ENCODE measurements around the gene ABCA9. TPM values are rescaled to one million over a fixed set of nuclear protein-coding genes. Genes with fewer than 3 reads are reported as not detected.
"Not testable (repeated sequence)": the region's sequence is repeated elsewhere in the genome, so short reads cannot be mapped to it uniquely, and the experiment has no call there.

ABCA9 gene
- total RNA-seq, 1 experiment from 2014 or later = not detected

- ChIA-PET CTCF (no interaction called here), POLR2A (ENCODE audit: unreplicated experiment) (interaction anchor here (0.7 kb wide), 1 partner anchor 105 kb away, joined by 3 read pairs; no protein-coding TSS in a partner anchor)
- peak; percentile 50 for DNase-seq
- Histone ChIP-seq H4K20me1 (ENCODE audit: low read length) (no peaks in the 10 kb centered on the region), H3K9ac (ENCODE audit: low read length) (no peak overlapping the region), H2AFZ (ENCODE audit: low read length) (no peak overlapping the region), H3K4me1 (ENCODE audit: insufficient read depth, low read length) (no peaks in the 10 kb centered on the region), H3K36me3 (ENCODE audit: low read depth, low read length) (no peaks in the 10 kb centered on the region), H3F3A (ENCODE audit: low read length, unreplicated experiment) (no peaks in the 10 kb centered on the region), H3K4me2 (ENCODE audit: low read length) (no peak overlapping the region), H3K27me3 (ENCODE audit: low read length) (peaks cover 22% of the 10 kb centered on the region), H3K79me2 (ENCODE audit: low read length) (no peaks in the 10 kb centered on the region), H3K4me3 (ENCODE audit: low read length) (no peak overlapping the region), H3K9me3 (ENCODE audit: low read length) (no peaks in the 10 kb centered on the region), H3K9me2 (replicated peaks; ENCODE audit: low read length) (no peaks in the 10 kb centered on the region), H3K27ac (ENCODE audit: low read length) (no peak overlapping the region)
- no TSS peak for BruUV-seq (replicated peaks)
- ATAC-seq = peak; percentile 35; the same call in 1 of the 2 replicates
- intact Hi-C loops (cut with micrococcal nuclease) = no loop called here
- TF ChIP-seq, protein P1, sequence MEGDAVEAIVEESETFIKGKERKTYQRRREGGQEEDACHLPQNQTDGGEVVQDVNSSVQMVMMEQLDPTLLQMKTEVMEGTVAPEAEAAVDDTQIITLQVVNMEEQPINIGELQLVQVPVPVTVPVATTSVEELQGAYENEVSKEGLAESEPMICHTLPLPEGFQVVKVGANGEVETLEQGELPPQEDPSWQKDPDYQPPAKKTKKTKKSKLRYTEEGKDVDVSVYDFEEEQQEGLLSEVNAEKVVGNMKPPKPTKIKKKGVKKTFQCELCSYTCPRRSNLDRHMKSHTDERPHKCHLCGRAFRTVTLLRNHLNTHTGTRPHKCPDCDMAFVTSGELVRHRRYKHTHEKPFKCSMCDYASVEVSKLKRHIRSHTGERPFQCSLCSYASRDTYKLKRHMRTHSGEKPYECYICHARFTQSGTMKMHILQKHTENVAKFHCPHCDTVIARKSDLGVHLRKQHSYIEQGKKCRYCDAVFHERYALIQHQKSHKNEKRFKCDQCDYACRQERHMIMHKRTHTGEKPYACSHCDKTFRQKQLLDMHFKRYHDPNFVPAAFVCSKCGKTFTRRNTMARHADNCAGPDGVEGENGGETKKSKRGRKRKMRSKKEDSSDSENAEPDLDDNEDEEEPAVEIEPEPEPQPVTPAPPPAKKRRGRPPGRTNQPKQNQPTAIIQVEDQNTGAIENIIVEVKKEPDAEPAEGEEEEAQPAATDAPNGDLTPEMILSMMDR (conservative IDR thresholded peaks at IDR 0.05; ENCODE audit: low read depth, low read length) = no peak
- TF ChIP-seq EZH2 (IDR thresholded peaks at IDR 0.05; ENCODE audit: low read length, unreplicated experiment) (no peak), EZH2phosphoT487 (IDR thresholded peaks at IDR 0.05; ENCODE audit: borderline replicate concordance, low read length) (no peak)
Observed at GRCh38 chr17:69012895-69013805, 47.6 kb downstream of the ABCA9 start.

DNA sequence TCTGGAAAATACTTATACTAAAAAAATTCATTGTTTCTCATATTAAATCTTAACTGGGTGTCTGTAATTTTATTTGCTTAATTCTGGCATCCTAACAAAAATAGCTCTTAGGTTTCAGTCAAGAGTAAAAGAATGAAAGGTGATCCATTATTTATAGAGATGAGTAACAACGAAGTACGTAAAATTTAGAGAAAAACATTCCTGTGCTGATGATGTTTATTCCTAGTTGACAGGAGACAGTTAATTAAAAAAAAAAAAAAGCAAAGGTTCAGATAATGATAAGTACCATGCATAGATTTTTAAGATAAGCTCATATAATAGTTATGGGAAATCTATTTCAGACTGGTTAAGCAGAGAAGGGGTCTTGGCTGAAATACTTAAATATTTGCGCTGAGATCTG lies 50.8 kb downstream of the ABCA9 start:
- ATAC-seq = no peak
- no peak overlapping the region for H2AFZ ChIP-seq (ENCODE audit: low read length)
- no peaks in the 10 kb centered on the region for H3K4me1 ChIP-seq (ENCODE audit: insufficient read depth, low read length)
- no peaks in the 10 kb centered on the region for H3K36me3 ChIP-seq (ENCODE audit: low read depth, low read length)
- TF ChIP-seq, protein P1 (conservative IDR thresholded peaks at IDR 0.05; ENCODE audit: low read depth, low read length) = no peak
- TF ChIP-seq EZH2 (IDR thresholded peaks at IDR 0.05; ENCODE audit: low read length, unreplicated experiment) = no peak
- TF ChIP-seq EZH2phosphoT487 (IDR thresholded peaks at IDR 0.05; ENCODE audit: borderline replicate concordance, low read length) = no peak
- POLR2A ChIA-PET (ENCODE audit: unreplicated experiment) = no interaction called here
- no peaks in the 10 kb centered on the region for H3K9me3 ChIP-seq (ENCODE audit: low read length)
- no peaks in the 10 kb centered on the region for H4K20me1 ChIP-seq (ENCODE audit: low read length)
- no peak overlapping the region for H3K4me2 ChIP-seq (ENCODE audit: low read length)
- H3F3A ChIP-seq (ENCODE audit: low read length, unreplicated experiment) = no peaks in the 10 kb centered on the region
- intact Hi-C loops (cut with micrococcal nuclease) = no loop called here
- no peak overlapping the region for H3K9ac ChIP-seq (ENCODE audit: low read length)
- CTCF ChIA-PET = no interaction called here
- H3K79me2 ChIP-seq (ENCODE audit: low read length) = no peaks in the 10 kb centered on the region
- peaks cover 38% of the 10 kb centered on the region for H3K27me3 ChIP-seq (ENCODE audit: low read length)
- H3K27ac ChIP-seq (ENCODE audit: low read length) = no peak overlapping the region
- BruUV-seq (replicated peaks) = no TSS peak
- no peaks in the 10 kb centered on the region for H3K9me2 ChIP-seq (replicated peaks; ENCODE audit: low read length)
- no peak overlapping the region for H3K4me3 ChIP-seq (ENCODE audit: low read length)
- DNase-seq = no peak

GRCh38 chr17:69004759-69005158 lies 56.0 kb downstream of the ABCA9 start:
- H3K9me3 ChIP-seq (ENCODE audit: low read length); DNase-seq; H2AFZ ChIP-seq (ENCODE audit: low read length); CTCF ChIA-PET; H3K4me1 ChIP-seq (ENCODE audit: insufficient read depth, low read length); intact Hi-C loops (cut with micrococcal nuclease); H3K9ac ChIP-seq (ENCODE audit: low read length); H4K20me1 ChIP-seq (ENCODE audit: low read length); H3F3A ChIP-seq (ENCODE audit: low read length, unreplicated experiment); ATAC-seq; H3K9me2 ChIP-seq (replicated peaks; ENCODE audit: low read length); BruUV-seq (replicated peaks); H3K4me2 ChIP-seq (ENCODE audit: low read length); H3K36me3 ChIP-seq (ENCODE audit: low read depth, low read length); POLR2A ChIA-PET (ENCODE audit: unreplicated experiment); H3K4me3 ChIP-seq (ENCODE audit: low read length); H3K79me2 ChIP-seq (ENCODE audit: low read length); H3K27ac ChIP-seq (ENCODE audit: low read length): not testable (repeated sequence)
- H3K27me3 ChIP-seq (ENCODE audit: low read length) = peaks cover 38% of the 10 kb centered on the region

DNA sequence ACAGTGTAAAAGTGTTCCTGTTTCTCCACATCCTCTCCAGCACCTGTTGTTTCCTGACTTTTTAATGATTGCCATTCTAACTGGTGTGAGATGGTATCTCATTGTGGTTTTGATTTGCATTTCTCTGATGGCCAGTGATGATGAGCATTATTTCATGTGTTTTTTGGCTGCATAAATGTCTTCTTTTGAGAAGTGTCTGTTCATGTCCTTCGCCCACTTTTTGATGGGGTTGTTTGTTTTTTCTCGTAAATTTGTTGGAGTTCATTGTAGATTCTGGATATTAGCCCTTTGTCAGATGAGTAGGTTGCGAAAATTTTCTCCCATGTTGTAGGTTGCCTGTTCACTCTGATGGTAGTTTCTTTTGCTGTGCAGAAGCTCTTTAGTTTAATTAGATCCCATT lies 61.0 kb downstream of the ABCA9 start:
- H3K4me2 ChIP-seq (ENCODE audit: low read length); H3K9me2 ChIP-seq (replicated peaks; ENCODE audit: low read length); H3F3A ChIP-seq (ENCODE audit: low read length, unreplicated experiment); intact Hi-C loops (cut with micrococcal nuclease); BruUV-seq (replicated peaks); H2AFZ ChIP-seq (ENCODE audit: low read length); H3K4me3 ChIP-seq (ENCODE audit: low read length); DNase-seq; CTCF ChIA-PET; ATAC-seq; H3K27ac ChIP-seq (ENCODE audit: low read length); H3K27me3 ChIP-seq (ENCODE audit: low read length); H4K20me1 ChIP-seq (ENCODE audit: low read length); H3K36me3 ChIP-seq (ENCODE audit: low read depth, low read length); POLR2A ChIA-PET (ENCODE audit: unreplicated experiment); H3K9ac ChIP-seq (ENCODE audit: low read length); H3K79me2 ChIP-seq (ENCODE audit: low read length); H3K9me3 ChIP-seq (ENCODE audit: low read length); H3K4me1 ChIP-seq (ENCODE audit: insufficient read depth, low read length): not testable (repeated sequence)

Data from PC-3 (cell line).